NCI-H524 treated with DMSO at 0.1 percent for 48 hours (cell line): Measurements from ENCODE around the gene SDCBP2.

Source experiments
- DNase-seq: peaks from one replicate; lab custom pipeline; 2025; lab: John Stamatoyannopoulos, UW

SDCBP2 gene

GRCh38 chr20:1273366-1273765, 55.6 kb downstream of the SDCBP2 start:
- DNase-seq, result no peak

- DNase-seq, result no peak
These were observed 56.4 kb downstream of the SDCBP2 start for GRCh38 chr20:1272368-1273100.

- DNase-seq, result no peak
These were observed 59.1 kb downstream of the SDCBP2 start for GRCh38 chr20:1269850-1270249.

GRCh38 chr20:1269235-1269634, 59.7 kb downstream of the SDCBP2 start:
- DNase-seq, result no peak

- DNase-seq, result no peak
These were observed 61.0 kb downstream of the SDCBP2 start for GRCh38 chr20:1267809-1268374.

- no peak for DNase-seq
These were observed 61.8 kb downstream of the SDCBP2 start for GRCh38 chr20:1267161-1267560.

GRCh38 chr20:1266167-1266973, 62.6 kb downstream of the SDCBP2 start, which contains the start of gene SNPH:
Gene SNPH, plus strand, starts transcription at chr20:1266294. Its CDS starts 29,946 bp downstream, at chr20:1296240.
- peak; percentile 45 for DNase-seq

- DNase-seq, result no peak
These were observed 63.1 kb downstream of the SDCBP2 start for GRCh38 chr20:1265916-1266166.

- no peak for DNase-seq
These were observed 63.6 kb downstream of the SDCBP2 start for GRCh38 chr20:1265226-1265915.

GRCh38 chr20:1264727-1265126, 64.2 kb downstream of the SDCBP2 start:
- DNase-seq, result peak; percentile 66

- no peak for DNase-seq
These were observed 65.1 kb downstream of the SDCBP2 start for GRCh38 chr20:1263853-1264252.
